Measurements from ENCODE around the gene ANGPTL5. TPM values are rescaled to one million over a fixed set of nuclear protein-coding genes. Genes with fewer than 3 reads are reported as not detected.

The ANGPTL5 gene
- polyA plus RNA-seq, 3 donors: 0.11 TPM; not detected in 2

Other genes starting within 250 kb of the ANGPTL5 start
- gene CEP126, start 1.5 kb downstream of the ANGPTL5 start, polyA plus RNA-seq (ENCODE audit: insufficient read length in 3 of 3): 1 to 10 TPM; 4.4 to 5.2 (median 4.8) TPM
- 1 to 10 TPM; 5.3 to 6.1 (median 5.4) TPM for gene CFAP300, start 130.9 kb upstream of the ANGPTL5 start, polyA plus RNA-seq (ENCODE audit: insufficient read length in 3 of 3)
- gene YAP1, start 193.9 kb upstream of the ANGPTL5 start, polyA plus RNA-seq (ENCODE audit: insufficient read length in 3 of 3): 100 to 1,000 TPM; 193 to 197 (median 196) TPM